HEK293 (cell line): Measurements from ENCODE around the gene PNCK.

ENCODE experiments used
- CTCF ChIA-PET: fragments of 350-600 bp; formaldehyde crosslinking; extraction: SDS; loops from one replicate; lab custom pipeline; 2021; ENCODE audit warnings: antibody characterized with exemption; lab: Yijun Ruan, JAX
- POLR2A ChIA-PET: fragments of 300-600 bp; formaldehyde crosslinking; extraction: SDS; loops from one replicate; lab custom pipeline; 2020; ENCODE audit warnings: antibody characterized with exemption, inconsistent platforms; lab: Yijun Ruan, JAX
- H3K27ac ChIP-seq: fragments of 200-500 bp; sonication (Bioruptor generic); 2 replicates; pipeline ENCODE4 v1.5.1; 2014; ENCODE audit warnings: low read depth, low read length, control low read depth, inconsistent platforms; ENCODE audit errors: extremely low read depth
- H3K36me3 ChIP-seq, 2 experiments: fragments of 200-500 bp in 1 of 2; sonication (Bioruptor generic) in 1 of 2; 1 replicate in 1 of 2; 2 replicates in 1 of 2; pipeline ENCODE4 v1.5.1; 2014 to 2017; ENCODE audit warnings: inconsistent platforms in 2 of 2, low read length in 2 of 2; ENCODE audit not compliant: control insufficient read depth in 2 of 2, insufficient read depth in 1 of 2
- H3K4me1 ChIP-seq: fragments of 200-500 bp; sonication (Bioruptor generic); 2 replicates; pipeline ENCODE4 v1.5.1; 2014; ENCODE audit warnings: mild to moderate bottlenecking, low read length, inconsistent platforms; ENCODE audit not compliant: control insufficient read depth, insufficient read depth
- H3K4me3 ChIP-seq: 2 replicates; pipeline ENCODE4 v1.5.1; 2011; ENCODE audit warnings: low read depth, mild to moderate bottlenecking, control low read depth, low read length, moderate library complexity
- H3K9me3 ChIP-seq: fragments of 200-500 bp; sonication (Bioruptor generic); 2 replicates; pipeline ENCODE4 v1.5.1; 2014; ENCODE audit warnings: low read depth, low read length, inconsistent platforms; ENCODE audit not compliant: control insufficient read depth, insufficient read depth
- OSR2 ChIP-seq: fragments of 450-650 bp; formaldehyde crosslinking; IDR thresholded peaks from 2 replicates; pipeline ENCODE4 v1.5.1; 2016; ENCODE audit warnings: missing biosample characterization, missing genetic modification characterization
- ZBTB7A ChIP-seq: fragments of 450-650 bp; formaldehyde crosslinking; IDR thresholded peaks from 2 replicates; pipeline ENCODE4 v1.5.1; 2016; ENCODE audit warnings: low read depth, missing biosample characterization, missing genetic modification characterization
- ZBTB8A ChIP-seq: fragments of 450-650 bp; formaldehyde crosslinking; IDR thresholded peaks from 2 replicates; pipeline ENCODE4 v1.5.1; 2016; ENCODE audit warnings: missing biosample characterization, missing genetic modification characterization
- ZIC2 ChIP-seq: fragments of 450-650 bp; formaldehyde crosslinking; IDR thresholded peaks from 2 replicates; pipeline ENCODE4 v1.5.1; 2016; ENCODE audit warnings: missing biosample characterization, missing genetic modification characterization
- ZNF133 ChIP-seq: fragments of 450-650 bp; formaldehyde crosslinking; IDR thresholded peaks from 2 replicates; pipeline ENCODE4 v1.5.1; 2016; ENCODE audit warnings: missing biosample characterization, missing genetic modification characterization
- ZNF155 ChIP-seq: fragments of 450-650 bp; formaldehyde crosslinking; IDR thresholded peaks from 2 replicates; pipeline ENCODE4 v1.5.1; 2016; ENCODE audit warnings: missing biosample characterization, missing genetic modification characterization
- ZNF214 ChIP-seq: fragments of 450-650 bp; formaldehyde crosslinking; IDR thresholded peaks from 2 replicates; pipeline ENCODE4 v1.5.1; 2017; ENCODE audit warnings: missing biosample characterization, mild to moderate bottlenecking, missing genetic modification characterization, borderline replicate concordance
- ZNF37A ChIP-seq: fragments of 450-650 bp; IDR thresholded peaks from 2 replicates; pipeline ENCODE4 v1.5.1; 2018; ENCODE audit warnings: missing biosample characterization, missing genetic modification characterization
- ZNF514 ChIP-seq: fragments of 450-650 bp; formaldehyde crosslinking; IDR thresholded peaks from 2 replicates; pipeline ENCODE4 v1.5.1; 2016; ENCODE audit warnings: missing biosample characterization, missing genetic modification characterization
- ZNF544 ChIP-seq: fragments of 450-650 bp; formaldehyde crosslinking; IDR thresholded peaks from 2 replicates; pipeline ENCODE4 v1.5.0; 2017; ENCODE audit warnings: missing biosample characterization, missing genetic modification characterization
- ZNF548 ChIP-seq: fragments of 450-650 bp; formaldehyde crosslinking; IDR thresholded peaks from 2 replicates; pipeline ENCODE4 v1.5.1; 2016; ENCODE audit warnings: missing biosample characterization, missing genetic modification characterization
- ZNF785 ChIP-seq: fragments of 450-650 bp; formaldehyde crosslinking; IDR thresholded peaks from 2 replicates; pipeline ENCODE4 v1.5.1; 2016; ENCODE audit warnings: missing biosample characterization, missing genetic modification characterization
- ZSCAN23 ChIP-seq: fragments of 450-650 bp; formaldehyde crosslinking; IDR thresholded peaks from 2 replicates; pipeline ENCODE4 v1.5.1; 2016; ENCODE audit warnings: missing biosample characterization, missing genetic modification characterization
- TF ChIP-seq, protein P1 (sequence below): fragments of 450-650 bp; formaldehyde crosslinking; IDR thresholded peaks from 2 replicates; pipeline ENCODE4 v1.5.1; 2016; ENCODE audit warnings: missing biosample characterization, missing genetic modification characterization, borderline replicate concordance
- TF ChIP-seq, protein P2 (sequence below): fragments of 450-650 bp; formaldehyde crosslinking; conservative IDR thresholded peaks from 2 replicates; pipeline ENCODE4 v1.5.1; 2016; ENCODE audit warnings: low read depth, missing biosample characterization, missing genetic modification characterization
- TF ChIP-seq, protein P3 (sequence below): fragments of 450-650 bp; formaldehyde crosslinking; conservative IDR thresholded peaks from 2 replicates; pipeline ENCODE4 v1.5.1; 2016; ENCODE audit warnings: low read depth, missing biosample characterization, missing genetic modification characterization
- TF ChIP-seq, protein P4 (sequence below): fragments of 450-650 bp; formaldehyde crosslinking; IDR thresholded peaks from 2 replicates; pipeline ENCODE4 v1.5.1; 2016; ENCODE audit warnings: missing biosample characterization, missing genetic modification characterization

The PNCK gene

DNA sequence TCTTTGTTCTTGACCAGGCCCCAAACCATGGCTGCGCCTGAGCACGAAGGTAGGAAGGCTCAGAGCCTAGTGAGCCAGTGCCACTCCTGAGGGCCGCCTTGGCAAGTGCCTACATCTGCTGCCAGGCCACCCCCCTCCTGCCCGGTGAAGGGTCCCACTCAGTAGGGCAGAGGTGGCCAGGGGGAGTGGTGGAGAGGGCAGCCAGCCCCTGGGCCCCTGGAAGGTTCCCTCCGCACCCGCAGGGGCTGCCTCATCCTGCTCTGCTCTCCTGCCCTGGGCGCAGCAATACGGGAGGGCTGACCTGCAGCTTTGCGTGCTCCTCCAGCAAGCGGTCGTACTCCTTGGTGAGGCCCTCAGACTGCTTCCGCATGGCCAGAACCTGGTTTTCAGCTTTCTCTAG is 28.1 kb upstream of the PNCK start (continued):
- TF ChIP-seq, protein P1, sequence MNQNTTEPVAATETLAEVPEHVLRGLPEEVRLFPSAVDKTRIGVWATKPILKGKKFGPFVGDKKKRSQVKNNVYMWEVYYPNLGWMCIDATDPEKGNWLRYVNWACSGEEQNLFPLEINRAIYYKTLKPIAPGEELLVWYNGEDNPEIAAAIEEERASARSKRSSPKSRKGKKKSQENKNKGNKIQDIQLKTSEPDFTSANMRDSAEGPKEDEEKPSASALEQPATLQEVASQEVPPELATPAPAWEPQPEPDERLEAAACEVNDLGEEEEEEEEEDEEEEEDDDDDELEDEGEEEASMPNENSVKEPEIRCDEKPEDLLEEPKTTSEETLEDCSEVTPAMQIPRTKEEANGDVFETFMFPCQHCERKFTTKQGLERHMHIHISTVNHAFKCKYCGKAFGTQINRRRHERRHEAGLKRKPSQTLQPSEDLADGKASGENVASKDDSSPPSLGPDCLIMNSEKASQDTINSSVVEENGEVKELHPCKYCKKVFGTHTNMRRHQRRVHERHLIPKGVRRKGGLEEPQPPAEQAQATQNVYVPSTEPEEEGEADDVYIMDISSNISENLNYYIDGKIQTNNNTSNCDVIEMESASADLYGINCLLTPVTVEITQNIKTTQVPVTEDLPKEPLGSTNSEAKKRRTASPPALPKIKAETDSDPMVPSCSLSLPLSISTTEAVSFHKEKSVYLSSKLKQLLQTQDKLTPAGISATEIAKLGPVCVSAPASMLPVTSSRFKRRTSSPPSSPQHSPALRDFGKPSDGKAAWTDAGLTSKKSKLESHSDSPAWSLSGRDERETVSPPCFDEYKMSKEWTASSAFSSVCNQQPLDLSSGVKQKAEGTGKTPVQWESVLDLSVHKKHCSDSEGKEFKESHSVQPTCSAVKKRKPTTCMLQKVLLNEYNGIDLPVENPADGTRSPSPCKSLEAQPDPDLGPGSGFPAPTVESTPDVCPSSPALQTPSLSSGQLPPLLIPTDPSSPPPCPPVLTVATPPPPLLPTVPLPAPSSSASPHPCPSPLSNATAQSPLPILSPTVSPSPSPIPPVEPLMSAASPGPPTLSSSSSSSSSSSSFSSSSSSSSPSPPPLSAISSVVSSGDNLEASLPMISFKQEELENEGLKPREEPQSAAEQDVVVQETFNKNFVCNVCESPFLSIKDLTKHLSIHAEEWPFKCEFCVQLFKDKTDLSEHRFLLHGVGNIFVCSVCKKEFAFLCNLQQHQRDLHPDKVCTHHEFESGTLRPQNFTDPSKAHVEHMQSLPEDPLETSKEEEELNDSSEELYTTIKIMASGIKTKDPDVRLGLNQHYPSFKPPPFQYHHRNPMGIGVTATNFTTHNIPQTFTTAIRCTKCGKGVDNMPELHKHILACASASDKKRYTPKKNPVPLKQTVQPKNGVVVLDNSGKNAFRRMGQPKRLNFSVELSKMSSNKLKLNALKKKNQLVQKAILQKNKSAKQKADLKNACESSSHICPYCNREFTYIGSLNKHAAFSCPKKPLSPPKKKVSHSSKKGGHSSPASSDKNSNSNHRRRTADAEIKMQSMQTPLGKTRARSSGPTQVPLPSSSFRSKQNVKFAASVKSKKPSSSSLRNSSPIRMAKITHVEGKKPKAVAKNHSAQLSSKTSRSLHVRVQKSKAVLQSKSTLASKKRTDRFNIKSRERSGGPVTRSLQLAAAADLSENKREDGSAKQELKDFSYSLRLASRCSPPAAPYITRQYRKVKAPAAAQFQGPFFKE = no peak
- TF ChIP-seq, all 188 proteins: peak for 0

DNA sequence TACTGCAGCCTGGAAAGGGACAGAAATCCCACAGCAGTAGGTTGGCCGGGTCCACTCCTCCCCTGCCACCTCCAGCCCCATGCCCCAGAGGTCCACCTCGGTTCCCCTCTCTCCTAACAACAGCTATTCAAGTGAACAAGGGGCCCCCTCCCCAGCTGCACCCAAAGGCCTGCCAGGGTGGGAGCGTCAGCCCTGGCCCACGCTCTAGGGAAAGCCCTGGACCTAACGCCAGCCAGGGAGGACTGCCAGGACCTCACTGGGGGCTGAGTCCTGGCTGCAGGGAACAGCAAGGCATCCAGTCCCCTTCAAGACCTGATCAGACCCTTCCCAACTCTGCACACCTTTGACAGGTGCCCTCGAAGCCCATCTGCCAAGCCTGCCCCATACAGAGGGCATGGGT is 27.4 kb upstream of the PNCK start:
- Histone ChIP-seq H3K36me3 (peaks cover 0 to 78% of the 10 kb centered on the region in 2 experiments; a peak in 1 of 3 replicates), H3K4me3 (no peak overlapping the region), H3K9me3 (no peaks in the 10 kb centered on the region), H3K27ac (no peak overlapping the region), H3K4me1 (no peaks in the 10 kb centered on the region)
- POLR2A ChIA-PET = interaction anchor here (0.5 kb wide), 1 partner anchor 15 kb away, joined by 4 read pairs; no protein-coding TSS in a partner anchor
- CTCF ChIA-PET = no interaction called here
- TF ChIP-seq, protein P2, sequence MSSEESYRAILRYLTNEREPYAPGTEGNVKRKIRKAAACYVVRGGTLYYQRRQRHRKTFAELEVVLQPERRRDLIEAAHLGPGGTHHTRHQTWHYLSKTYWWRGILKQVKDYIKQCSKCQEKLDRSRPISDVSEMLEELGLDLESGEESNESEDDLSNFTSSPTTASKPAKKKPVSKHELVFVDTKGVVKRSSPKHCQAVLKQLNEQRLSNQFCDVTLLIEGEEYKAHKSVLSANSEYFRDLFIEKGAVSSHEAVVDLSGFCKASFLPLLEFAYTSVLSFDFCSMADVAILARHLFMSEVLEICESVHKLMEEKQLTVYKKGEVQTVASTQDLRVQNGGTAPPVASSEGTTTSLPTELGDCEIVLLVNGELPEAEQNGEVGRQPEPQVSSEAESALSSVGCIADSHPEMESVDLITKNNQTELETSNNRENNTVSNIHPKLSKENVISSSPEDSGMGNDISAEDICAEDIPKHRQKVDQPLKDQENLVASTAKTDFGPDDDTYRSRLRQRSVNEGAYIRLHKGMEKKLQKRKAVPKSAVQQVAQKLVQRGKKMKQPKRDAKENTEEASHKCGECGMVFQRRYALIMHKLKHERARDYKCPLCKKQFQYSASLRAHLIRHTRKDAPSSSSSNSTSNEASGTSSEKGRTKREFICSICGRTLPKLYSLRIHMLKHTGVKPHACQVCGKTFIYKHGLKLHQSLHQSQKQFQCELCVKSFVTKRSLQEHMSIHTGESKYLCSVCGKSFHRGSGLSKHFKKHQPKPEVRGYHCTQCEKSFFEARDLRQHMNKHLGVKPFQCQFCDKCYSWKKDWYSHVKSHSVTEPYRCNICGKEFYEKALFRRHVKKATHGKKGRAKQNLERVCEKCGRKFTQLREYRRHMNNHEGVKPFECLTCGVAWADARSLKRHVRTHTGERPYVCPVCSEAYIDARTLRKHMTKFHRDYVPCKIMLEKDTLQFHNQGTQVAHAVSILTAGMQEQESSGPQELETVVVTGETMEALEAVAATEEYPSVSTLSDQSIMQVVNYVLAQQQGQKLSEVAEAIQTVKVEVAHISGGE (tag by site-specific recombination) = no peak
- TF ChIP-seq ZNF214 = no peak
- no peak for TF ChIP-seq ZNF37A (tag by site-specific recombination)

DNA sequence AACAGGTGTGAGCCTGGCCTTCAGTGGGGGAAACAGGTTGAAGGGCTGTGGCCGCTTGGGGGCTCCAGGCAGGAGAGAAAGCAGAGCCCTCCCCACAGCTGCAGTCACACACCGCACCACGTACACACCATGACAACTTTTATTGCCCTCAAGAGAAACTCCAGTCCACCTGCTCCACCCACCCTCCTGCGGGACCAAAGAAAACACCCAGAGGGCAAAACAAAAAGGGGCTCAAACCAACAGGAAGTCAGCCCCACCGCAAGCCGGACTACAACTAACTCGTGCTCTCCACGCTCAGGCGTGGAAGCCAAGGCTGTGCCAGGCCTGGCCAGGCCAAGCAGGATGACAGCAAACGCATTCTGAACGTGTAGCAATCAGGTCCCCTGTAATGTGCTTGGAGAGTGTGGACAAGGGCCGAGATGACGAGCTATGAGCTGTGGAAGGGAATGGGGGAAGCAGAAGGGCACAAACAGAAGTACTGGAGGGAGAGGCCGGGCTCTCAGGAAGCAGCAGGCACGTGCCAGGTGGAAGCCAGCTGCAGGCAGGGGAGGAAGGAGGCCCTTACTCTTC is 26.8 kb upstream of the PNCK start:
- H3K4me3 ChIP-seq = no peak overlapping the region
- H3K36me3 ChIP-seq = peaks cover 0 to 81% of the 10 kb centered on the region in 2 experiments; a peak in 1 of 3 replicates
- no peak overlapping the region for H3K27ac ChIP-seq
- H3K9me3 ChIP-seq = no peaks in the 10 kb centered on the region
- CTCF ChIA-PET = interaction anchor here (0.8 kb wide), 1 partner anchor 8 kb away, joined by 3 read pairs; no protein-coding TSS in a partner anchor
- POLR2A ChIA-PET = no interaction called here
- H3K4me1 ChIP-seq = no peaks in the 10 kb centered on the region
- no peak for TF ChIP-seq ZNF548 (tag by site-specific recombination)
- no peak for TF ChIP-seq OSR2 (tag by site-specific recombination)
- TF ChIP-seq ZNF785 = no peak
- TF ChIP-seq, protein P3, sequence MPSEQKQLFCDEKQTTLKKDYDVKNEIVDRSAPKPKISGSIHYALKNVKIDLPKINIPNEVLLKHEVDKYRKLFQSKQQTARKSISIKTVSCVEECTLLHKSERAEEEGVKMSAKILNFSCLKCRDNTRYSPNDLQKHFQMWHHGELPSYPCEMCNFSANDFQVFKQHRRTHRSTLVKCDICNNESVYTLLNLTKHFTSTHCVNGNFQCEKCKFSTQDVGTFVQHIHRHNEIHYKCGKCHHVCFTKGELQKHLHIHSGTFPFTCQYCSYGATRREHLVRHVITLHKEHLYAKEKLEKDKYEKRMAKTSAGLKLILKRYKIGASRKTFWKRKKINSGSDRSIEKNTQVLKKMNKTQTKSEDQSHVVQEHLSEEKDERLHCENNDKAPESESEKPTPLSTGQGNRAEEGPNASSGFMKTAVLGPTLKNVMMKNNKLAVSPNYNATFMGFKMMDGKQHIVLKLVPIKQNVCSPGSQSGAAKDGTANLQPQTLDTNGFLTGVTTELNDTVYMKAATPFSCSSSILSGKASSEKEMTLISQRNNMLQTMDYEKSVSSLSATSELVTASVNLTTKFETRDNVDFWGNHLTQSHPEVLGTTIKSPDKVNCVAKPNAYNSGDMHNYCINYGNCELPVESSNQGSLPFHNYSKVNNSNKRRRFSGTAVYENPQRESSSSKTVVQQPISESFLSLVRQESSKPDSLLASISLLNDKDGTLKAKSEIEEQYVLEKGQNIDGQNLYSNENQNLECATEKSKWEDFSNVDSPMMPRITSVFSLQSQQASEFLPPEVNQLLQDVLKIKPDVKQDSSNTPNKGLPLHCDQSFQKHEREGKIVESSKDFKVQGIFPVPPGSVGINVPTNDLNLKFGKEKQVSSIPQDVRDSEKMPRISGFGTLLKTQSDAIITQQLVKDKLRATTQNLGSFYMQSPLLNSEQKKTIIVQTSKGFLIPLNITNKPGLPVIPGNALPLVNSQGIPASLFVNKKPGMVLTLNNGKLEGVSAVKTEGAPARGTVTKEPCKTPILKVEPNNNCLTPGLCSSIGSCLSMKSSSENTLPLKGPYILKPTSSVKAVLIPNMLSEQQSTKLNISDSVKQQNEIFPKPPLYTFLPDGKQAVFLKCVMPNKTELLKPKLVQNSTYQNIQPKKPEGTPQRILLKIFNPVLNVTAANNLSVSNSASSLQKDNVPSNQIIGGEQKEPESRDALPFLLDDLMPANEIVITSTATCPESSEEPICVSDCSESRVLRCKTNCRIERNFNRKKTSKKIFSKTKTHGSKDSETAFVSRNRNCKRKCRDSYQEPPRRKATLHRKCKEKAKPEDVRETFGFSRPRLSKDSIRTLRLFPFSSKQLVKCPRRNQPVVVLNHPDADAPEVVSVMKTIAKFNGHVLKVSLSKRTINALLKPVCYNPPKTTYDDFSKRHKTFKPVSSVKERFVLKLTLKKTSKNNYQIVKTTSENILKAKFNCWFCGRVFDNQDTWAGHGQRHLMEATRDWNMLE (tag by site-specific recombination) = no peak
- no peak for TF ChIP-seq ZSCAN23 (tag by site-specific recombination)
- TF ChIP-seq ZNF544 = no peak
- peak; percentile 41; the same call in 1 of the 2 replicates for TF ChIP-seq ZBTB8A
- TF ChIP-seq ZBTB7A (tag by site-specific recombination) = no peak
- TF ChIP-seq ZNF514 (tag by site-specific recombination) = no peak
- TF ChIP-seq ZNF155 = no peak
- TF ChIP-seq, protein P4, sequence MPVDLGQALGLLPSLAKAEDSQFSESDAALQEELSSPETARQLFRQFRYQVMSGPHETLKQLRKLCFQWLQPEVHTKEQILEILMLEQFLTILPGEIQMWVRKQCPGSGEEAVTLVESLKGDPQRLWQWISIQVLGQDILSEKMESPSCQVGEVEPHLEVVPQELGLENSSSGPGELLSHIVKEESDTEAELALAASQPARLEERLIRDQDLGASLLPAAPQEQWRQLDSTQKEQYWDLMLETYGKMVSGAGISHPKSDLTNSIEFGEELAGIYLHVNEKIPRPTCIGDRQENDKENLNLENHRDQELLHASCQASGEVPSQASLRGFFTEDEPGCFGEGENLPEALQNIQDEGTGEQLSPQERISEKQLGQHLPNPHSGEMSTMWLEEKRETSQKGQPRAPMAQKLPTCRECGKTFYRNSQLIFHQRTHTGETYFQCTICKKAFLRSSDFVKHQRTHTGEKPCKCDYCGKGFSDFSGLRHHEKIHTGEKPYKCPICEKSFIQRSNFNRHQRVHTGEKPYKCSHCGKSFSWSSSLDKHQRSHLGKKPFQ (tag by site-specific recombination) = no peak
- no peak for TF ChIP-seq ZIC2 (tag by site-specific recombination)
- TF ChIP-seq ZNF133 (tag by site-specific recombination) = no peak
